A549 (cell line): Measurements from ENCODE around the gene UBE2L5. TPM values are rescaled to one million over a fixed set of nuclear protein-coding genes. Genes with fewer than 3 reads are reported as not detected.

ENCODE experiments used
- ATAC-seq, 2 experiments: fragments of 200-7000 bp in 1 of 2; fragments of >200 bp in 1 of 2; cut with Nextera tagmentation in 1 of 2; cut with Tn5 transposase in 1 of 2; 3 replicates each; pipeline versions ENCODE4 v1.8.0 to v1.9.1; 2018 to 2020; ENCODE audit warnings: mild to moderate bottlenecking in 1 of 2, moderate library complexity in 1 of 2
- CTCF ChIA-PET: fragments of 300-600 bp; sonication (Branson Sonifier 250); formaldehyde crosslinking; extraction: SDS; loops from one replicate; lab custom pipeline; 2021; ENCODE audit warnings: antibody characterized with exemption, inconsistent platforms; lab: Yijun Ruan, JAX
- POLR2A ChIA-PET: fragments of 350-600 bp; formaldehyde crosslinking; extraction: SDS; loops from one replicate; lab custom pipeline; 2021; ENCODE audit warnings: antibody characterized with exemption, inconsistent platforms; lab: Yijun Ruan, JAX
- DNase-seq, 2 experiments: peaks; one replicate each; pipeline versions ENCODE4 v3.0.0 to v3.0.0-alpha.2; 2011 to 2016; ENCODE audit warnings: low read depth in 1 of 2, low spot score in 1 of 2
- FAIRE-seq: peaks from 2 replicates; lab custom pipeline; 2011; peaks lifted over from hg19 to GRCh38; lab: Jason Lieb, UNC
- H3K27ac ChIP-seq, 2 experiments: fragments of >200 bp; sonication (Bioruptor Twin); formaldehyde crosslinking; 3 replicates each; pipeline ENCODE4 v1.5.1; 2016 to 2017
- H3K4me1 ChIP-seq: fragments of >200 bp; sonication (Bioruptor Twin); formaldehyde crosslinking; 3 replicates; pipeline ENCODE4 v1.6.1; 2016
- H3K4me2 ChIP-seq: fragments of >200 bp; sonication (Bioruptor Twin); formaldehyde crosslinking; 3 replicates; pipeline ENCODE4 v1.6.1; 2016
- H3K4me3 ChIP-seq: fragments of >200 bp; sonication (Bioruptor Twin); formaldehyde crosslinking; 3 replicates; pipeline ENCODE4 v1.5.1; 2016
- H3K9me3 ChIP-seq: fragments of >200 bp; sonication (Bioruptor Twin); formaldehyde crosslinking; 3 replicates; pipeline ENCODE4 v1.6.1; 2016
- BHLHE40 ChIP-seq: IDR thresholded peaks from 2 replicates; pipeline ENCODE4 v1.6.1; 2012; ENCODE audit warnings: low read depth, low read length, inconsistent platforms
- CHD2 ChIP-seq: fragments of 150-350 bp; IDR thresholded peaks from 2 replicates; pipeline ENCODE4 v1.6.1; 2014; ENCODE audit warnings: low read length; ENCODE audit not compliant: partially characterized antibody
- CHD4 ChIP-seq: fragments of 200-600 bp; sonication (generic); IDR thresholded peaks from 2 replicates; pipeline ENCODE4 v1.6.1; 2016; ENCODE audit warnings: antibody characterized with exemption, mild to moderate bottlenecking, borderline replicate concordance
- EHF ChIP-seq: fragments of 250-450 bp; sonication (Bioruptor Pico); IDR thresholded peaks from 2 replicates; pipeline ENCODE4 v1.5.0; 2020; ENCODE audit warnings: mild to moderate bottlenecking
- ESRRA ChIP-seq: fragments of 150-350 bp; IDR thresholded peaks from 2 replicates; pipeline ENCODE4 v1.6.1; 2014; ENCODE audit warnings: mild to moderate bottlenecking, low read length, borderline replicate concordance
- FOSB ChIP-seq: fragments of 250-450 bp; sonication (Bioruptor Pico); IDR thresholded peaks from 2 replicates; pipeline ENCODE4 v1.5.0; 2020; ENCODE audit warnings: mild to moderate bottlenecking, moderate library complexity
- HDAC2 ChIP-seq: fragments of 200-600 bp; sonication (generic); IDR thresholded peaks from 2 replicates; pipeline ENCODE4 v1.6.1; 2016
- HES2 ChIP-seq: fragments of >200 bp; sonication (Bioruptor Twin); formaldehyde crosslinking; IDR thresholded peaks from 2 replicates; pipeline ENCODE4 v1.6.1; 2016
- HEYL ChIP-seq: fragments of 250-450 bp; sonication (Bioruptor Pico); IDR thresholded peaks from 2 replicates; pipeline ENCODE4 v1.8.0; 2021; ENCODE audit warnings: mild to moderate bottlenecking, moderate library complexity
- MAX ChIP-seq: IDR thresholded peaks from 2 replicates; pipeline ENCODE4 v1.6.1; 2012
- PHF8 ChIP-seq: fragments of 200-600 bp; sonication (generic); IDR thresholded peaks from 2 replicates; pipeline ENCODE4 v1.6.1; 2016; ENCODE audit warnings: low read depth, mild to moderate bottlenecking, antibody characterized with exemption, moderate library complexity, borderline replicate concordance
- RFX5 ChIP-seq: fragments of 450-650 bp; IDR thresholded peaks from 2 replicates; pipeline ENCODE4 v1.7.1; 2014; ENCODE audit warnings: antibody characterized with exemption, mild to moderate bottlenecking, moderate library complexity
- RNF2 ChIP-seq: fragments of 200-600 bp; sonication (generic); IDR thresholded peaks from 2 replicates; pipeline ENCODE4 v1.6.1; 2016; ENCODE audit warnings: low read depth, mild to moderate bottlenecking, antibody characterized with exemption, moderate library complexity, borderline replicate concordance
- SMC3 ChIP-seq: fragments of >200 bp; sonication (Bioruptor Twin); formaldehyde crosslinking; IDR thresholded peaks from 3 replicates; pipeline ENCODE4 v1.6.1; 2018; ENCODE audit warnings: inconsistent platforms
- SREBF2 ChIP-seq: fragments of 450-650 bp; IDR thresholded peaks from 2 replicates; pipeline ENCODE4 v1.6.1; 2014; ENCODE audit warnings: mild to moderate bottlenecking, moderate library complexity
- TFCP2L1 ChIP-seq: fragments of 250-450 bp; sonication (Bioruptor Pico); IDR thresholded peaks from 2 replicates; pipeline ENCODE4 v1.5.0; 2021; ENCODE audit warnings: mild to moderate bottlenecking
- TP53 ChIP-seq: fragments of 250-450 bp; sonication (Bioruptor Pico); IDR thresholded peaks from 2 replicates; pipeline ENCODE4 v1.5.0; 2021; ENCODE audit warnings: mild to moderate bottlenecking, moderate library complexity
- ZFP36 ChIP-seq: fragments of 450-650 bp; IDR thresholded peaks from 2 replicates; pipeline ENCODE4 v1.6.1; 2014; ENCODE audit warnings: borderline replicate concordance; ENCODE audit not compliant: partially characterized antibody
- ZNF302 ChIP-seq: fragments of 250-450 bp; sonication (Bioruptor Pico); IDR thresholded peaks from 2 replicates; pipeline ENCODE4 v1.9.0; 2021; ENCODE audit warnings: inconsistent platforms, mild to moderate bottlenecking, moderate library complexity
- WGBS: methylation state at CpG from one replicate; pipeline ENCODE4 v1.1.6; 2017; ENCODE audit errors: missing lambda C conversion rate; 5-methylcytosine and 5-hydroxymethylcytosine counted together
- polyA plus RNA-seq, 4 experiments: library from polyadenylated mRNA; depleted of rRNA in 3 of 4; stranded (reverse); fragments of >200 nt; fragmentation: RNase III in 1 of 4; extraction: RNeasy Plus Mini Kit Qiagen cat#74134 plus additional on column Dnase treatment in 1 of 4; gene quantifications; 2 replicates in 3 of 4; 3 replicates in 1 of 4; pipeline ENCODE4 v1.2.3, GENCODE V29; 2011 to 2017
- TF ChIP-seq, protein P1 (sequence below): fragments of >200 bp; sonication (Bioruptor Twin); formaldehyde crosslinking; IDR thresholded peaks from 3 replicates; pipeline ENCODE4 v1.6.1; 2016
- TF ChIP-seq, protein P2 (sequence below): fragments of 250-450 bp; sonication (Bioruptor Pico); IDR thresholded peaks from 2 replicates; pipeline ENCODE4 v1.5.0; 2021; ENCODE audit warnings: mild to moderate bottlenecking, moderate library complexity, borderline replicate concordance

The UBE2L5 gene
- polyA plus RNA-seq, 2 of the 4 experiments (the other 2 are of a cell fraction), result 0.31 TPM; not detected in 1

- no peak overlapping the region for H3K4me3 ChIP-seq
- ATAC-seq (no peak), DNase-seq (no peak), FAIRE-seq (no peak)
- H3K9me3 ChIP-seq, result no peaks in the 10 kb centered on the region
- H3K4me1 ChIP-seq, result peaks cover 10% of the 10 kb centered on the region; the same call in 2 of the 3 replicates
- CTCF ChIA-PET, result interaction anchor here (3.1 kb wide), 1 partner anchor 271 kb away, joined by 15 read pairs; no protein-coding TSS in a partner anchor
- no peak for TF ChIP-seq HES2
- TF ChIP-seq ZNF302 (CRISPR knock-in tag), result no peak
- no peak for TF ChIP-seq CHD2
- TF ChIP-seq SREBF2, result no peak
- no peak for TF ChIP-seq MAX
- no peak for TF ChIP-seq HEYL (CRISPR knock-in tag)
- no peak overlapping the region for H3K27ac ChIP-seq
- H3K4me2 ChIP-seq, result no peak overlapping the region
- POLR2A ChIA-PET, result interaction anchor here (1.1 kb wide), 1 partner anchor 18 kb away, joined by 3 read pairs; the partner anchor contains the start of gene UBE2L5
- 66% methylated on average over 5 of the region's 5 CpGs for WGBS
Observed at GRCh38 chr13:30404207-30404606, 18.1 kb upstream of the UBE2L5 start.

DNA sequence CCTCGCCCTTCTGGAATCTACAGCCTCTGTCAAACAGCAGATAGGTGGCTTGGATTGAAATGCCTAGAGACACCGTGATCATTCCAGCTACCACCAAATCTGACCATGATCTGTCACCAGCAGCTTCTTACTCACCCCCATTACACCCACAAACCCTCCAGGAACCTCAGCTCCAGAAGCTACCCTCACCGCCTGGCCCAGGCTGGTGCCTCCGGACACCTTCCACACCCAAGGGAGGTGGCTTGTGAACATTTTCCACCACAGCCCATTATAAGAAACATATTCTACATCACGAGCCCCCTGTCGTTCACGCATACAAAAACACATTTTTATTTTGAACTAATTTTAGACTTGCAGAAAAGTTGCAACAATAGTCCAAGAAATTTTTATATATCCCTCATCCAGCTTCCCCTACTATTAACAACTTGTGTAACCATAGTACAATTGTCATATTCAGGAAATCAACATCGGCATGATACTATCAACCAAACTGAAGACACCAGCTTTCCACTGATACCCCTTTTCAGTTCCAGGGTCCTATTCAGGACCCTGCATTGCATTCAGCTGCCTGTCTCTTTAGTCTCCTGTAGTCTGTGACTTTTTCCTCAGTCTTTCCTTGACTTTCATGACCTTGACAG lies 15.4 kb upstream of the UBE2L5 start:
- no peak for ATAC-seq
- DNase-seq, result no peak
- ChIA-PET CTCF (interaction anchor here (0.6 to 3.1 kb wide), 11 partner anchors 13 to 458 kb away, joined by 3 to 15 read pairs (median 4); no protein-coding TSS in a partner anchor), POLR2A (interaction anchor here (0.9 to 3.2 kb wide), 2 partner anchors 12 to 15 kb away, joined by 4 to 13 read pairs; partner anchors contain the start of gene UBE2L5)
- H3K9me3 ChIP-seq, result no peaks in the 10 kb centered on the region
- FAIRE-seq, result no peak
- 92% methylated on average over 8 of the region's 8 CpGs for WGBS
- no peak overlapping the region for H3K4me3 ChIP-seq
- H3K4me2 ChIP-seq, result no peak overlapping the region
- TF ChIP-seq, protein P1, sequence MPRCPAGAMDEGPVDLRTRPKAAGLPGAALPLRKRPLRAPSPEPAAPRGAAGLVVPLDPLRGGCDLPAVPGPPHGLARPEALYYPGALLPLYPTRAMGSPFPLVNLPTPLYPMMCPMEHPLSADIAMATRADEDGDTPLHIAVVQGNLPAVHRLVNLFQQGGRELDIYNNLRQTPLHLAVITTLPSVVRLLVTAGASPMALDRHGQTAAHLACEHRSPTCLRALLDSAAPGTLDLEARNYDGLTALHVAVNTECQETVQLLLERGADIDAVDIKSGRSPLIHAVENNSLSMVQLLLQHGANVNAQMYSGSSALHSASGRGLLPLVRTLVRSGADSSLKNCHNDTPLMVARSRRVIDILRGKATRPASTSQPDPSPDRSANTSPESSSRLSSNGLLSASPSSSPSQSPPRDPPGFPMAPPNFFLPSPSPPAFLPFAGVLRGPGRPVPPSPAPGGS, result no peak
- TF ChIP-seq SMC3 (no peak), RFX5 (no peak), CHD2 (no peak), ESRRA (no peak), RNF2 (no peak), PHF8 (no peak), ZFP36 (no peak), FOSB (CRISPR knock-in tag) (no peak), SREBF2 (no peak), MAX (no peak), BHLHE40 (no peak), CHD4 (no peak), HDAC2 (no peak), TP53 (CRISPR knock-in tag) (no peak), EHF (no peak), TFCP2L1 (CRISPR knock-in tag) (no peak)
- TF ChIP-seq, protein P2, sequence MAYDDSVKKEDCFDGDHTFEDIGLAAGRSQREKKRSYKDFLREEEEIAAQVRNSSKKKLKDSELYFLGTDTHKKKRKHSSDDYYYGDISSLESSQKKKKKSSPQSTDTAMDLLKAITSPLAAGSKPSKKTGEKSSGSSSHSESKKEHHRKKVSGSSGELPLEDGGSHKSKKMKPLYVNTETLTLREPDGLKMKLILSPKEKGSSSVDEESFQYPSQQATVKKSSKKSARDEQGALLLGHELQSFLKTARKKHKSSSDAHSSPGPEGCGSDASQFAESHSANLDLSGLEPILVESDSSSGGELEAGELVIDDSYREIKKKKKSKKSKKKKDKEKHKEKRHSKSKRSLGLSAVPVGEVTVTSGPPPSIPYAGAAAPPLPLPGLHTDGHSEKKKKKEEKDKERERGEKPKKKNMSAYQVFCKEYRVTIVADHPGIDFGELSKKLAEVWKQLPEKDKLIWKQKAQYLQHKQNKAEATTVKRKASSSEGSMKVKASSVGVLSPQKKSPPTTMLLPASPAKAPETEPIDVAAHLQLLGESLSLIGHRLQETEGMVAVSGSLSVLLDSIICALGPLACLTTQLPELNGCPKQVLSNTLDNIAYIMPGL, result no peak
- no peak overlapping the region for H3K27ac ChIP-seq
- H3K4me1 ChIP-seq, result peaks cover 16% of the 10 kb centered on the region; the same call in 2 of the 3 replicates
